HG03558 (cell line): Measurements from ENCODE around the gene SERPINA1.

Experiments
- ATAC-seq: cut with Tn5 transposase; IDR thresholded peaks from one replicate; pipeline ENCODE4 v1.9.1; 2021; ENCODE audit warnings: moderate number of reproducible peaks; ENCODE audit not compliant: unreplicated experiment; ENCODE audit errors: extremely low read depth

Gene SERPINA1

DNA sequence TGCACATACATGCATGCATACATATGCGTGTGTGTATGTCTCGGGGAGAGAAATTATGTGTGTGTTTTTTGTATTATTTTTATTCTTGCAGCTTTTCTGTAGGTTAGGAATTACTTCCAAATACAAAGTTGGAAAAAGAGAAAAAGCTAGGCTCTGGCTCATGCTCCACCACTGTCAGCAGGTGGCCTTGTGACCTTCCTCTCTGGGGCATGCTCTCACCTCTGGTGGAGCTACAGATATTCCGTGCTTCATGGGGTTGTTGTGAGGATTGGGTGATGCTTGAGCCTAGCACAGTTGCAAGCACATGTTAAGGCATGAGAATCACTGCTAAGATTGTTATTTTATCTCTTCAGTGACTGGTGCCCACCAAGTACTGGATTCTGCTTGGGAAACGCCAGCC is 58.5 kb downstream of the SERPINA1 start:
- ATAC-seq: no peak

DNA sequence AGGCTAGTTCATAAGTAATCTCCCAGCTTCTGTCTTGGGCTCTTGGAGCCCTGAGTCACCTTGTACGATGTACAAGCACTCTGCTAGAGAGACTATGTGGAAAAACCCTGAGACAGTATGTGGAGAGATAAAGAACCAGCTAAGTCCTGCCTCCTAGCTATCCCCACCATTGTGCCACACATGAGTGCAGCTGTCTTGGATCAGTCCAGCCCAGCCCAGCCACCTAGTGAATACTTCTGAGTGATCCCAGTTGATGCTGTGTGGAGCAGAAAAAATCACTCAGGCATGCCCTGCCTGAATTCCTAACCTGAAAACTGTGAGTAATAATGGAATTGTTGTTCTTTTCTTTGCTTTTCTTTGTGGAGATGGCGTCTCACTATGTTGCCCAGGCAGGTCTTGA is 60.2 kb downstream of the SERPINA1 start:
- no peak for ATAC-seq
